Activated CD8-positive, alpha-beta memory T cell treated with anti-CD3 and anti-CD28 coated beads, Interleukin-2, amount 50 U/mL, for 24 hours (primary cell): ENCODE results near the gene GSG1L.
"Not testable (repeated sequence)": the region's sequence is repeated elsewhere in the genome, so short reads cannot be mapped to it uniquely, and the experiment has no call there.

Experiments used
- DNase-seq: peaks from one replicate; pipeline ENCODE4 v3.0.0-alpha.2; 2020; ENCODE audit errors: extremely low read depth

The GSG1L gene

DNA sequence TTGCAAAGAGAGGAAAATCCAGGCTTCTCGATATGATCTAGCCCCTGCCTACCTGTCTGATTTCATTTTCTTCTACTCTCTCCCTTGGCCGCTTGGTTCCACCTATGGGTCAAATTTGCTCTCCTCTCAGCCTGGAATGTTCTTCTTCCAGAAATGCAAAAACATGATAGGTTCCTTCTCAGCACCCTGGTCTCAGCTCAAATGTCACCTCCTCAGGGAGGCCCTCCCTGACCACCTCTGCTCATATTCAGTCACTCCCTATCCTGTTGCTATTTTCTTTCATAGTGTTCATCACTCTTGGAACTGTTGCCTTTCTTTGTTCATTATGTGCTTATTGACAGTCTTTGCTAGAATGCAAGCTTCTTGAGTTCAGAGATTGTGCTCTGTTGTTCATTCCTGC is 305.0 kb downstream of the GSG1L start:
- DNase-seq: no peak

DNA sequence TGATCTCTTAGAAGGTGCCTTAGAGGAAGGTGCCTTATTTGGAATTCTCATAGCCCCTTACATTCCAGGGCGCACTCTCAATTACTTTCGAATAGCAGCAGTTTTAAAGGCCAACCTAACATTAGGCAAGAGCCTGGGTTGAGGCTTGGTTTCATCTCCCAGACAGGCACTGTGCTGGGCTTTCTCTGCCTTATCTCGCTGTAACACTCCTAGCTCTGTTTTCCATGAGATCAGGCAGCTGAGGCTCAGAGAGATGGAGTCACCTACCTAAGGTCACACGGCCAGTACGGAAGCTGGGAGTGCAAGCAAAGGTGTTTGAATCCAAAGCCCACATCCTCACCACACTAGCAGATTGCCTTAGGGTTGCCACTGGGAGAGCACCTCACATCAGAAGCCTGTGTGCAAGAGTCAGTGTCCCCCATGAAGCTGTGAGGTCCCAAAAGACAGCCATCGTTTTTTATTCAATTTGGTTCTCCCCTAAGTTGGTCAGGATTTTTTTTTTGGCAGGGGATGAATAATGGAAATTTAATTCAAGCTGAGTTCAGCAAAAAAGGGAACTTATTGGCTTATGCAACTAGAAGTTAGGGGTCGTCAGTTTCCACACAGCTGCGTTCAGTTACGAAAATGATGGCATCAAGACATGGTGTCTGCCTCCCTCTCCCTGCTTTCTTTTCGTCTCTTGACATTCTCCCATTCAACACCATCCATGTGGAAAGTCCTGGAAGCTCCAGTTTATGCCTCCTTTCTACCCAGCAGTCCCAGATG is 307.1 kb downstream of the GSG1L start:
- no peak for DNase-seq

DNA sequence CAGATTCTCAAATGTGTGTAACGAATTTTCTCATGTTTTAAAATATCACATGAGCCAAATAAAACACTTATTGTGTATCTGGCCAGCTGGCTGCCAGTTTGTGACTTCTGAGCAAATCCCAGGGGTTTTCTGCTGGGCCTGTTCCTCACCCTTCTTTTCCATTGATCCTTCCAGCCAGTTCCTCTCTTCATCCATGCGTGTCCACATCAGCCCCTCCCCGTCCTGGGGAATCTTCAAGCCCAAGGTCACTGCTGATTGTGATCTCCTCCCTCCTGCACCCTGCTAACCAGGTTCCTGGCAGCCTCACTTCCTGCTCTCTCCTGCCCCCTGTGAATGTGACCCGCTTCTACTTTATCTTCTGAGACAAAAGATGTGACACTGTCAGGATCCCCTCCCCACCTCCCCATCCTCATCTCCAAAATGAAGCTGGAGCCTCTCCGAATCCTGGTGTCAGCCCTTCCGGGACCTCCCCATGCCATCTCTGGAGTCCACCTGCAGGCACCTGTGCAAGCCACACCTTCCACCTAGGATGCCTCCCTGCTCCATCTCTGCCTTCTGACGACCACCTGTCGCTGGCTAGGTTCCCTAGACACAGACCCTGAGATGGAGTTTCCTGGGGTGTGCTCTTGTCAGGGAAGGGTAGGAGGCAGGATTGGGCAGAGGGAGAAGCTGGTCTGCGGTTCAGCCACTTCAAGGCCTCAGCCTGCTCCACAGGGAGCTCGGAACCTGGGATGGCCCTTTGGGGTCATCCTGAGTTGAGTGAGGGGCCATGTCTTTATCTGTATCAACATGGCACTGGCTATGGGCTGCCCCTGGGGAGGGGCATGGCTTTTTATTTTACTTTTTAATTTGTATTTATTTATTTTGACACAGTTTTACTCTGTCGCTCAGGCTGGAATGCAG is 308.5 kb downstream of the GSG1L start:
- no peak for DNase-seq

DNA sequence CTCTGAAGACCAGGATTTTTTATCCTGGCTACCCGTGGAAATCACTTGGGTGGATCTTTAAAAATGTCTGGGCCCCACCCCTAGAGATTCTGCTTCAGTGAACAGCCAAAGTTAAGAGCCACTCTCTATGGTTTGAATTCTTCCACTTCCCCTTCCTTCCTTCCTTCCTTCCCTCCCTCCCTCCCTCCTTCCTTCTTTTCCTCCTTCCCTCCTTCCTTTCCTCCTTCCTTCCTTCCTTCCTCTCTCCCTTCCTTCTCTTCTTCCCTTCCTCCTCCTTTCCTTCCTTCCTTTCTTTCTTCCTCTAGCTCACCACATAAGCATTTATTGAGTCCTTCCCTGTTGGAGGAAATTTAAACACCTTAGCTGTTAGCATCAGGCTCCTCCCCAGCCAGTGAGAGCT is 310.0 kb downstream of the GSG1L start:
- no peak for DNase-seq

DNA sequence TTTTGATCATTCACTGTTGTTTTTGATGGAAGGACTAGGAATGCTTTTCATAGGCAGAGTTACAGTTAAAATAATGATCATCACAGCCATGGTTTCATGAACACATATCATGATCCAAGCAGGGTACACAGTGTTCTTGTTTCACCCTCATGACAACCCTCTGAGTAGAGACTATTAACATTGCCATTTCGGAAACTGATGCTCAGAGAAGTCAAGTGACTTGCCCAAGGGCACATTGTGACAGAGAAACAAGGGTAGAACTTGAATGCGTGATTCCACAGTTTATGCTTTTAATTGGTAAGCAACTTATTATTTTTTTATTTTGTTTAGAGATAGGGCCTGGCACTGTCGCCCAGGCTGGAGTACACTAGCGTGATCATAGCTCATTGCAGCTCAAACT is 311.3 kb downstream of the GSG1L start:
- no peak for DNase-seq

DNA sequence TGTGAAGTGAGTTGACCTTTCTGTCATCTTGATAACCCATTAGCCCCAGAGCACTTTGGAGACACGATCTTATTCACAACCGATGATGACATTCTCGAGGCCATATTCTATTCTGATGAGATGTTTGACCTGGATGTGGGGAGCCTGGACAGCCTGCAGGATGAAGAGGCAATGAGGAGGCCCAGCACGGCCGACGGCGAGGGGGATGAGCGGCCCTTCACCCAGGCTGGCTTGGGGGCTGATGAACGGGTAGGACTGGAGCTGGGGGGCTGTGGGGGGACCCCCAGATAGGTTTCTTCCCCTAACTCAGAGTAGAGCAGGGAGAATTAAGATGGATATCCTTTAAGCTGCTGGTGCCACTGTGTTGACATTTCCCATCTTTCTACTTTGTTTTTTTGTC is 311.8 kb downstream of the GSG1L start:
- DNase-seq: no peak

DNA sequence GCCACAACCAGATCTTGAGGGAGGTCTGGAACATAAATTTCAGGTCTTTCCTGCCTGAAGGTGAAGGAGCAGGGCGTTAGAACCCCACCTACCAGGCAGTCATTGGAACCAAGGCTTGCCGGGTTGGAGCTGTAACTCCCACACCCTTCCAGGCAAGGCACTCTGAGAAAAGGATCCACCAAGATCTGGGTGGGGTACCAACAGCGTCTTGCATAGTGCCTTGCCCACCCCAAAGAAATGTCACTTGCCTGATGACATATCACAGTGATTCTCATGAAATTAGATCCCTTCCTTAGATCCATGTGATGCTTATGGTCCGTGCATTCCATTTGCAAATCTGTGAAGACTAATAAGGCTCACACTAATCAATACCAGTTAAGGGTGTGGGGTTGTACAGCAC is 312.3 kb downstream of the GSG1L start:
- DNase-seq: no peak

DNA sequence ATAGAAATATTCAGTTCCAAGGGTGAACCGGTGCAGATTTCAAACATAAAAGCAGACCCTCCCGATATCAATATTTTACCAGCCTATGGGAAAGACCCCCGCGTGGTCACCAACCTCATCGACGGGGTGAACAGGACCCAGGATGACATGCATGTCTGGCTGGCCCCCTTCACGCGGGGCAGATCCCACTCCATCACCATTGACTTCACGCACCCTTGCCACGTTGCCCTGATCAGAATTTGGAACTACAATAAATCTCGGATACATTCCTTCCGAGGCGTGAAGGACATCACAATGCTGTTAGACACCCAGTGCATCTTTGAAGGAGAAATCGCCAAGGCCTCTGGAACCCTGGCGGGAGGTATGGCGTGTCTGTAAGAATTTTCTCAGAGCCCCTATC is 313.6 kb downstream of the GSG1L start:
- no peak for DNase-seq

DNA sequence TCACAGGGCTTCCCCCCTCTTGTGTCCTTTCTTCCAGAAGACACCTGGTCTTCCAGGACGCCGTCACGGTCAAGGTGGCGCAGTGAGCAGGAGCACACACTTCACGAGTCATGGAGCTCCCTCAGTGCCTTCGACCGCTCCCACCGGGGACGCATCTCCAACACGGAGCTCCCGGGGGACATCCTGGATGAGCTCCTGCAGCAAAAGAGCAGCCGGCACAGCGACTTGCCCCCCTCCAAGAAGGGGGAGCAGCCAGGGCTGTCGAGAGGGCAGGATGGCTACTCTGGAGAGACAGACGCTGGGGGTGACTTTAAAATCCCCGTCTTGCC is 314.0 kb downstream of the GSG1L start:
- no peak for DNase-seq

DNA sequence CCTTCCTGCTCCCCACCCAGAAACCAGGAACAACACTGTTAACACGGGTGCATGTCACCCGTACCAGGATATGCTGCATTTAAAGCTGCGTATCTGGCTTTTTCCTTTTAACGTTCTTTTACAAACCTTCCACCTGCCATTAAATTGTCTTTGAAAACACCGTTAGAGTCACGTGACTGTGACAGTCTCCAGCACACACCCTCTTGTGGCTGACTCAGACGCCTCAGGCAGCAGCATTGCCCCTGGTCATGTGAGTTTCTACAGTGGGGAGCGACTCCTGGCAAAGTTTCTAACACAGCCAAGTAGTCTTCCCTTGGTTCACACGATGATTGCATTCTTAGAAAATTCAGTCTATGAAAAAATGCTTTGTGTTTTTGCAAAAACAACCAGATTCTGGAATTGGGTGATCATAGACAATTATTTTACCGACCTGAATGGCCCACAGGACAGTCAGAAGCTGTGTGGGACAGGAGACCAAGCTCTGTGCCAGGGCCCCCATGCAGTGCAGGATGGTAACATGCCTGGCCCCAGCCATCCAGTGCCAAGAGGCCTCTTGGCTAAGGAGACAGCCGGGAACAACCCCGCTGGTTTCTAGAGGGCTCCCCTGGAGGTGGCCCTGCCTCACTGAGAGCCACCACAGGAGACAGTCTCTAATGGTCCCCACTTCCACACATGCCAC is 314.5 kb downstream of the GSG1L start:
- no peak for DNase-seq

DNA sequence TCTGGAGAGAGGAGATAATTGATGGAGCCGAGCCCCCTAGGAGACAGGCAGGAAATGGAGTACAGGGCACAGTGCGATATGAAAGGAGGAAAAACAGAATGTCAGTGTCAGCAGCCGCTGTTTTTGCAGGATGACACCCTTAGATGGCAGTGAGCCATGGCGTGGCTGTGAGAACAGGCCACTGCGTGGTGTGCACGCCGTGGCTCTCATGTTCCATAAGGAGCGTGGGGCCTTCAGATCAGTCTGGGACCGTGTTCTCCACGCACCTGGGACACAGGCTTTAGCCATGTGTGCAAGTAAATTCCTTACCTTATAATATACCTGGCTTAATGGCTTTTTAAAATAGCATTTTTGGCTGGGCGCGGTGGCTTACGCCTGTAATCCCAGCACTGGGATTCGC is 315.6 kb downstream of the GSG1L start:
- no peak for DNase-seq

DNA sequence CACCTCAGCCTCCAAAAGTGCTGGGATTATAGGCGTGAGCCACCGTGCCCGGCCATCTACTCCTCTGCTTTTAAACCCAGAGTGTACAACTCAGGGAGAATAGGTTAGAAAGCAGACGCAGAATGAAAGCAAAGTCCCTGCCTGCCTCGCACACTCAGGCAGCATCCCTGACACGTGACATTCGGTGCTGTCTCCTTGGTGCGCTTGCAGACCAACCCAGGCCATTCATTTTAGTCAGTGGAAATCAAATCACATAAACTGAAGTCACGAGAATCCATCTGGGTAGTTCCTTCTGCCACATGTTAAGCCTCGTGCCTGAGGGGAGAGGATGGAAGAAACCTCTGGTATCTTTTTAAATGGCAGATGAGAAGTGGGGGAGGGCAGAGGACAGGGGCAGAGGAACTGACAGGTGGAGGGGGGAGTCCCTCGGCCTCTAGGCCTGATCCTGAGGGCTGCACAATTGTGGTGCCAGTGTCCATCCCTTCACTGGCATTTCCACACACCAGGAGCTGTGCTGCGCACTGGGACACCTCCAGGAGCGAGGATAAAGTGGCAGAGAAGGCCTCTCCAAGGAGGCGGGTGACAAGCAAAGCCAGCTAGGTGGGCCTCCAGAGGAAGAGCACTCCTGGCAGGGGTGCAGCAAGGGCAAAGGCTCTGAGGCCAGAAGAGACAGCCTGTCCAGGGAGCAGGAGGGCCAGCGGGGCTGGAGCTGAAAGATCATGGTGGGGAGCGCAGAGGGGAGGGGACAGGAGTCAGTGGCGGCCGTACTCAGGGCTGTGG is 317.2 kb downstream of the GSG1L start:
- DNase-seq: no peak

DNA sequence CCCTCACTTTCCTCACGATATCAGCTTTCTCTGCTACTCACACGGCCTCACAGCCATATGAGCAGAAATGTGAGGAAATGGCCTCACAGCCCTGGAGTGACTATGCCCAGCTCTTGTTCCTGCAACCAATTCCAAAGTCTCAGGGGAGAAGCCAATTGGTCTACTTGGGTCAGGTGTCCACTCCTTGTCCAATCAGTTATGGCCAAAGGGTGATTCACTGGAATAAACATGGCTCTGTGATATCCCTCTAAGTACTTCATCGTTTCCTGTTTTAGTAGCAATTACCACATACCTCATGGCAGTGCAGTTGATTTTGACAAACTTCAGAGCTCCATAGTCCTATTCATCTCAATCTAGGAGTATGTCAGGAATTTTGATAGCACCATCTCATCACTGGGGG is 318.2 kb downstream of the GSG1L start:
- DNase-seq: no peak

DNA sequence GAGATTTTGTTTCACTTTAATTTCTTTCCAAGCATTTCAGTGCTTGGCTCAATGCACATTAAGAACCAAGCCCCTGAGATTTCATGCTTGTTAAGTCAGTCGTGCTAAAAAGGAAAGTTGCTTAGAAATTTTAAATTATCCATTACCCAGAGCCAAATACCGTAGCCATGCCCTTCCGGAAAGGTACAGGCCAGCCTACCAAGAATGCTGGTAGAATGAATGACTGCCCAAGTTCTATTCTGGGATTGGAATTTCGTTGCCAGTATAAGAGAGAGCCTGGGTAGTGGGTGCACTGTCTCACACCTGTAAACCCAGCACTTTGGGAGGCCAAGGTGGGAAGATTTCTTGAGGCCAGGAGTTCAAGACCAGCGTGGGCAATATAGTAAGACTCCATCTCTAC is 319.6 kb downstream of the GSG1L start:
- no peak for DNase-seq

DNA sequence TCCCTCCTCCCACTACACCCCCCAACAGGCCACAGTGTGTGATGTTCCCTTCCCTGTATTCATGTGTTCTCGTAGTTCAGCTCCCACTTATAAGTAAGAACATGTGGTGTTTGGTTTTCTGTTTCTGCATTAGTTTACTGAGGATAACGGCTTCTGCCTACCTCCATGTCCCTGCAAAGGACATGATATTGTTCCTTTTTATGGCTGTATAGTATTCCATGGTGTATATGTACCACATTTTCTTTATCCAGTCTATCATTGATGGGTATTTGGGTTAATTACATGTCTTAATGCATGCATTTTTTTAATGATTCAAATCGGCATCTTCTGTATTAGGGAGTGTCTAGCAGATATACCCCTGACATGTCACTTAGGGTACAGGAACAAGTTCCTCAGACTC is 320.5 kb downstream of the GSG1L start:
- DNase-seq: not testable (repeated sequence)

DNA sequence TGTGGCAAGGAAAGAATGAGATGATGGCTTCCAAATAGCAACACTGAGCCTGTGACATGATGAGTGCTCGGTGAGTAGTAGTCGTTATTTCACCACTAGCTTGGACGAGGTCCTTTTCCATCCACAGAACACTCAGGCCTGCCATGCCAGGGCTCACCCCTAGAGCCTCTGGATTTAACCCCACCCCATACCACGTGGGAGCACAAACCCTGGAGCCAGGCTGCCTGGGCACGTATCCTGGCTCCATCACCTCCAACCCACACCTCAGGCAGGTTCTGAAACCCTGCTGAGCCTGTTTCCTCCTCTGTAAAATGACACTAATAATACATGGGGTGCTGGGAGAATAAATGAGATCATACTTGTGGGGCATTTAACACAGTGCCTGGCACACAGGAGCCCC is 321.2 kb downstream of the GSG1L start:
- no peak for DNase-seq

DNA sequence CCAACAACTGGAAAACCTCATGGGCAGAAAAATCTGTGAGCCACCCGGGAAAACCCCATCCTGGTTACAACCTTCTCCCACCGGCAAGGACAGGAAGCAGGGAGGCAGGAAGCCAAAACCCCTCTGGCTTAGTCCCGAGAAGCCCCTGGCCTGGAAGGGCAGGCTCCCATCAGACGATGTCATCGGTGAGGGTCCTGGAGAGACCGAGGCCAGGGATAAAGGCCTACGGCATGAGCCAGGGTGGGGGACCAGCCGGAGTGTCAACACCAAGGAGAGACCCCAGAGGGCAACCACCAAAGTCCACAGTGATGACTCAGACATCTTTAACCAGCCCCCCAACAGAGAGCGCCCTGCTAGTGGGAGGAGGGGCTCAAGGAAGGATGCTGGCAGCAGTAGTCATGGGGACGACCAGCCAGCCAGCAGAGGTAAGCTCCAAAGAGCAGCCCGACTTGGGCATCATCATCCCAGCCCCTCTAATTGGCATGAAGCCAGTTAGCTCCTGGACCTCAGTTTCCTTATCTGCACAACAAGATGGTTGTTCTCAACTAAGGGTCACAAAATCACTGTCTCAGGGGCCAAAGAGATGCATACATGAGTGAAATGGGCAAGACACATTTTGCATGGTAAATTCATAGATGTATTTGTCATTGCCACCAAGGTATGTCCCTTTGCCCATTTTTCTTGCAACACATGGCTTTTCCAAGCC is 322.9 kb downstream of the GSG1L start:
- no peak for DNase-seq

DNA sequence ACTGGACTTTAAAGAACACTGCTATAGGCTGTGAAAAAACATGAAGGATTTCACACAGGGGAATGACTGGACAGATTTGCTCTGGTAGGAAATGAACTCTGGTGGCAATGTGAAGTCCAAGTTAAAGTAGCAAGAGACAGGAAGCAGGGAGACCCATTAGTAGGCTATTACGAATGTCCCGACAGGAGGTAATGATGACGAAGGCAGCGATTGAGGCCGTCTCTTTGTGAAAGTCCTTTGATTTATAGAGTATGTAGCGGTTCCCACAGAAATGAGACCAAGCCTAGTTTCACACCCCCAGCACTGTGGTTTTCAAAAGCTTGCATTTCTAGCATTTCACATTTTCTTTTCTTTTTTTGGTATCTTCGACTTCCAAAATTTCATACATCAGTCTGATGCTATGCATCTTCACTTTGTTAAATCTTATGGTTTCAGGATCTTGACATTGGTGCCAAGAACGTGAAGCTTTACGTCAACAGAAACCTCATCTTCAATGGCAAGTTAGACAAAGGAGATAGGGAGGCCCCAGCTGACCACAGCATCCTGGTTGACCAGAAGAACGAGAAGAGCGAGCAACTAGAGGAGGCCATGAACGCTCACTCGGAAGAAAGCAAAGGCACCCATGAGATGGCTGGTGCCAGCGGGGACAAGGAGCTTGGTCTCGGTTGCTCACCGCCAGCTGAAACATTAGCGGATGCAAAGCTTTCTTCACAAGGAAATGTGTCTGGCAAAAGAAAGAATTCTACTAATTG is 323.7 kb downstream of the GSG1L start:
- DNase-seq: no peak

DNA sequence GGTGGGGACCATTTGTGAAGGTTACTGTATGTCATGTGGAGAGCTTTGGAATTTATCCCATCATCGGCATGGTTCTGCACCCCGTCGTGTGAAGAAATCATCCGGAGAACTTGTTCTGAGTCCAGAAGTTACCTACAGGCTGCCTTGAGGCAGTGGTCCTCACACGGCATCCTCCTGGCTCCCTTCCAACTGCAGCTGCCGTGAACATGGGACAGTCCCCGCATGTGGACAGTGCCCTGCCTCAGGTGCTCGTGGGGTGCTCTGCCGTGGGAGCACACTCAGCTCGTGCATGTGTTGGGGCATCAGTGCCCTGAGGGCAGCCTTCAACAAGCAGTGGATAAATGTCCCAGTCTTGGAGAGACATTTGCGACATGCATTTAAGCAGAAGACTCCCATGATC is 324.9 kb downstream of the GSG1L start:
- no peak for DNase-seq
